Activated gamma-delta T cell treated with anti-CD3 and anti-CD28 coated beads, Interleukin-2, amount 50 U/mL, for 16 hours (primary cell): Measurements from ENCODE around the gene PKD1L1.

Experiments
- DNase-seq: peaks from one replicate; pipeline ENCODE4 v3.0.0-alpha.2; 2020; ENCODE audit warnings: low read depth

Gene PKD1L1

DNA sequence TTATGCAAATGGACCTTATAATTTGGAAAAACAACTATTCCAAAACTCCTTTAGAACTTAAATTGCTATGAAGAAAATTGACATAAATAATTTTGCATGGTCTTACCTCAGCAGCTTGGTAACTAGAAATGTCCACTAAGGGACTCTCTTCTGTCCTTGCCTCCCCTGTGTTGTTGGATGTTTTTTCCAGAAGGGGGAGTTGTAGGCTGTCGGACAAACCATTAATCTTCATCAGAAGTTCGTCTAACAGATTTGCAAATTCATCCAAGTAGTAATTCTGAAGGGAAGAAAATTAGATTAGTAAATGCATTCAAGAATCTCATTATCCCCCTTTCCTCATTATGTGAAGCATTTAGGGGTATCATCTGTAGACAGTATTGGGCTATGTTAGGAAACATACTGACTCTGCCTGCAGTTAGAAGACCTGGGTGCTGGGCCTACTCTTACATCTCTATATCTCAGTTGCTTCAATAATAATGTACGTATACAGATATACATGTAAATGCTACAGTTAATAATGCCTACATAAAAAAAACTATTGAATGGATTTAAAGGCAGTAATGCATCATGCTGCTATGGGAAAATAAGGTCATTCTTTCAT, 155.6 kb downstream of the PKD1L1 start:
- no peak for DNase-seq

DNA sequence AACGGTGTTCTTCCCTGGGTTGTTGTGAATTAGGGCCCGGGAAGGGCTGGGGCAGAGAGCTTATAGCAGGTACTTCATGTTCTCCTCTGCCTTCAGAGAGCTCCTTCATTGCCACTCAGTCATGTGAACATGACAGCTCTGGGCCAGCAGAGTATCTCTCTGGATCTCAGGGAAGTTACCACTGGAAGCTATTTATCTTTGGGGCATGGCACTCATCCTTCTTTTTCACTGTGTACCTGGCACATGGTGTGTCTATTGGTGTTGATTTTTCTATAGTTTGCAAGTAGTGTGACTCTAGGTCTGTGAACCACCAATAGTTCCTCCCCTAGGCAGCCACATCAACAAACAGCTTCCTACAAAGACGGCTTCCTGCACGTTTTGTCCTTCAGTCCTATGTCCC, 156.6 kb downstream of the PKD1L1 start:
- no peak for DNase-seq

DNA sequence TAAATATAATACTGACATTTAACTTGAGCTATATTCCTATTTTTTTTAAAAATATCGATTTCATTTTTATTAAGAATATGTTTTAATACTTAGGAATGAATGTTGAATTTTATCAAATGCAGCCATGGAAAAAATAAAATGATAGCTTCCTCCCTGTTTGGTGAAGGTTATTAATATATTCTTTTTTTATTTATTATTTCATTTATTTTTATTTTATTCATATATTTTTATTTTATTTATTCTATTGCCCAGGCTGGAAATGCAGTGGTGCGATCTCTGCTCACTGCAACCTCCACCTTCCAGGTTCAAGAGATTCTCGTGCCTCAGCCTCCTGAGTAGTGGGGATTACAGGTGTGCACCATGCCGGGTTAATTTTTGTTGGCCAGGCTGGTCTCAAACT, 160.2 kb downstream of the PKD1L1 start:
- DNase-seq: no peak

DNA sequence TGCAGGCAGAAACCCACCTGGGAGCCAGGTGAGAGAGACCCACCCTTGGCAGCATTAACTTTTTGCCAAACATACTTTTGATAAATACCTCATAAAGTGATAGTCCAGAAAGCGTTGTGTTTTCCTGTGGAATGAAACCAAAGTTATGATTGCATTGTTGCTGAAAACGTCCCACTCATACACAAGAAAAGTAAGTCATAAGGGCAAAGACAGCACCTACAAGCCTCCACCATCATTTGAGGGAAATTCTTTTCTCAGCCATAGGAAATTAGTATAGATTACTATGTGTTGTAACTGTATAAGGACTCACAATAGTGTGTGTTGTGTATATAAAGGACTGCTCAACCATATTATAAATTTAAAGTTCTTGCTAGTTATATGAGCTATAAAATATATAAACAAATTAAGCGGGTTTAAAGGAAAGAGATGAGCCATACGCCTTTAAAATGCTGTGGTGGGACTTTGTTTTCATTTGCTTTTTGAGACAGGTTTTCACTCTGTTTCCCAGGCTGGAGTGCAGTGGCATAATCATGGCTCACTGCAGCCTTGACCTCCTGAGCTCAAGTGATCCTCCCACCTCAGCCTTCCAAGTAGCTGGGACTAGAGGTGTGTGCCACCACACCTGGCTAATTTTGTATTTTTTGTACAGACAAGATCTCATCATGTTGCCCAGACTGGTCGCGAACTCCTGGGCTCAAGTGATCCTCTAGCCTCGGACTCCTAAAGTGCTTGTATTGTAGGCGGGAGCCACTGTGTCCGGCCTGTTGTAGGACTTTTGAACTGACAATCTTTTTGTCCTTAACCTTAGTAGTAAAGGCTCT, 160.8 kb downstream of the PKD1L1 start:
- no peak for DNase-seq

DNA sequence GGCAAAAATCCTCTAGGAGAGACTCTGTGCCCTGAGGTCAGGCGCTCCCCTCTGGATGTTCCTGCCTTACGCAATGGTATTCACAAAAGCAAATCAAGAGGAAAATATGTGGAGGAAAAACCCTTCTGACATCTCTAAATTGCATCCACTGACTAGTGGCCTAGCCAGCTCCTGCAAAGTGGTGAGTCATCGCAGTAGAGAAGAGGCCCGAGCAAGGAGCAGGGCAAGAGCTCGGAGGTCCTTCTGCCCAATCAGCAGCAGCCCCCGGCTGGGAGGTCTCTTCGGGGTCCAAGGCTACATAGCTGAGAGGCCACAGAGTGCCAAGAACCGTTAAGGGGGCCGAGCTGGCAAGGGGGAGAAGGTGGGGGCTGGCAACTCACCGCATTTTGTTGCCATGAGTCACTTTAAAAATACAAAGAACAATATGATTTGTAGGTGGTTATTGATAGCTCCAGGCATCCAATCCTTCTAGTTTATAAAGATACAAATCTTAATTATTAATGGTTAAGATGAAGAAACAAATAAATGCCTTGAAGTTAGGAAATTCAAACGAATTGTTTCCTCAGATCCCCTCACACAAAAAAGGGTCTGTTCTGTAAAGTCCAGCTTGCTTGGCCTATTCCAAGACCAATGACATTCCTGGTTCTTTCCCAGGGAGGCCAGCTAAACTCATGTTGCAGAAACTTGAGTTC, 161.6 kb downstream of the PKD1L1 start:
- no peak for DNase-seq

DNA sequence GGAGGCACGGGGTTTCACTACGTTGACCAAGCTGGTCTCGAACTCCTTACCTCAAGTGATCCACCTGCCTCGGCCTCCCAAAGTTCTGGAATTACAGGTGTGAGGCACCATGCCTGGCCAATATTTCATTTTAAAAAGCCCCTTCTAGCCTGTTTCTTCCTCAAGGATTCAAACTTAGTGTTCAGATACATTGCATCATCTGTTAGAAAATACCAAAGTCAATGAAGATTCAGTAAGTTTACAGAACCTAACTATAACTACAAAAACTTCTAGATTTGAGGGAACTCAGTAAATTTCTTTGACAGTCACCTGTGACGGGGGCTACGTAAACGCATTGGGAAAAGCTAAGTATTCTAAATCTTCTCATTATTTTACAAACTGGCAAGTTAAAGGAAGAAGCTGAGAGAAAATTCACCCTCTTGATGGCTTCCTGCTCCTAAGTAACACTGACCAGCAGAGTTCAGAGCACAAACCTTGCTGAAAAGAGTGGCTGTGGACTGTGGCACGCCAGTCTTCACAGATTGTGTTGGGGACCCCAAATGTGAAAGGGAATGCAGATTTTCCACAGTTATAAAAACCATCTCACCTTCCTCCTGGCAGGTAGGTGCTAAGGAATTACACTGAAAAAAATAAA, 162.2 kb downstream of the PKD1L1 start:
- DNase-seq: no peak

DNA sequence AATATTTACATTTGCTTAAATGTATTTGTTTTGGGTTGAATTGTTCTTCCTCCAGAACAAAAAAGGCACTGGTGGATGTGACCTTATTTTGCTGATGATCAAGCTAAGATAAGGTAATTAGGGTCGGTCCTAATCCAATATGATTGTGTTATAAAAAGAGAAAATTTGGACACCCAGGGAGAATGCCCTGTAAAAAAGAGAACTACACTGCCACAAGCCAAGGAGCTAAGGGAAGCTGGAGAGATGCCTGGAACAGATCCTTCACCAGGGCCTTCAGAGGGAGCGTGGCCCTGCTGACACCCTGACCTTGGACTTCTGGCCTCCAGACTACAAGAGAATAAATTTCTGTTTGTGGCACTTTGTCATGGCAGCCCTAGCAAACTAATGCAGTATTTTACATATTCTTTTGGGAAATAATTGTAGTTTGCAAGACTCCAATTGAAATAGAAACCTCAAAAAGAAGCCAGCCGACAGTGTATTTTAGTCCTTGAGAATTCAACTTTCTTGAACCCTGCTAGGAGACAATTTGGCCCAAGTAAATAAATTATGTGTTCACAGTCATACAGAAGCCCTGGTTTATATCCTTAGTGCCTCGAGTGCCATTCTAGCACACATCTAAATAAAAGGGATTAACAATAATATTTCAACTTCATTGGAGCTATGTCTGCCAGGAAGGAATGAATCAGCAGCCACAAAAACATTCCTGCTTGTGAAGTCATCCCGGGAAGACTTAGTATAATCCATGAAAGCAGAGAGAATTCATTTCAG, 164.6 kb downstream of the PKD1L1 start:
- no peak for DNase-seq

DNA sequence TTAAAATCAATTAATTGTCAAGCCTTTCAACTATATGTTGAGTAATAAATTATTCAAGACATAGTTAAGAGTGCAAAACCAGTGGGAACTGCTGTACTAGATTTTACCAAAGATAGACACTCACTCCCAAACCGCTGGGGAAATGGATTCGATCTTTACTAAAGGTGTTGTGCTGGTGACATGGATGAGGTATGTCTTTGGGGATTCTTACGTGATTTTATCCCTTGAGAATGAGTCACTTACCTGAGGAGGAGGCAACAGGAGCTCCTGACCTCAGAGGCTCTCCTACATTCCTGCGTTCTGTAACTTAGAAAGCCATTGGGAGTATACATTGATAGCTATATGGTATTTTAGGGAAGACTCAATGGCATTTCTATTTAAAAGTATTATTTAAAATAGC, 165.5 kb downstream of the PKD1L1 start:
- no peak for DNase-seq

DNA sequence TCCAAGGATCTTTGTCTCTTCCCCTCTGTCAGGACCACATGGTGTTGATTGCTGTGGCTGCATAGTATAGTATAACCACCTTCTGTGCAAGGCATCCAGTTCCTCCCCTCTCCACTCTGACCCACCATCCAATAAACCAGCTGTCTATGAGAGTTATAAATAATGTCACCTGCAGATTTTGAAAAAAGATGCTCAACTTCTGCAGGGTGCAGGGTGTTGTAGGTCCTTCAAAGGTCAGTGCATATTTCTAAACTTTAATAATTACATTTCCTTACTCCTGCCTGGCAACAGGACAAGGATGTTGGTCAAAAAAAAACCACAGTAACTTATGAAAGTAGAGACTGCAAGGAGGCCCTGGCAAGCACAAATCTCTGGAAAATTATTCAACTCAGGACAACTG, 166.2 kb downstream of the PKD1L1 start:
- no peak for DNase-seq

DNA sequence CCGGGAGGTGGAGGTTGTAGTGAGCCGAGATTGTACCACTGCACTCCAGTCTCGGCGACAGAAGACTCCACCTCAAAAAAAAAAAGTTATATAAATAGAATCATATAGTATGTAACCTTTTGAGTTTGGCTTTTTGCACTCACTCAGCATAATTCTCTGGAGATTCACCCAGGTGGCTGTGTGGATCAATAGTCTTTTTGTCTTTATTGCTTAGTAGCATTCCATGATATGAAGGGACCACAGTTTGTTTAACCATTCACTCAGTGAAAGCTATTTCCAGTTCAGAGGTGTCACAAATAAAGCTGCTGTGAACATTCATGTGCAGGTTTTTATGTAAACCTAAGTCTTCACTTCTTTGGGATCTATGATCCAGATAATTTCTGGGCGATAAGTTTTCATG, 167.7 kb downstream of the PKD1L1 start:
- DNase-seq: no peak

DNA sequence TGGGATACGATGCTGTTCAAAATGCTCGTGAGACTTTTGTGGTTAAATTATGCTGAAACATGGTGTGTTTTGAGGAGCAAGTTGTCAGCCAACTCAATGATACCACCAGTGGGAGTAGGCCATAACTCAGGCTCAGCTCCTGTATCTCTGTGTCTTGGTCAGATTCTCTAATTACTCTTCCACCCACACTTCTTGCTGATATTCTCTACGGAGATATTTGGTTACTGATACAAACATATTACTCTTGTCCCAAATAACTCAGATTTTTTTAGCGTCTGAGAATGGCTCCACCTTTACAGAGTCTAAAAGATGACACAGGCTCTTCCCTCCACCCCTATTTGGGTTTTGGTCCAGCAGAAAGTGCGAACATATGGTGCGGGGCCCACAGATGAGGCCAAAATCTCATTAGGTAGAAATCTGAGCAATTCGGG, 168.9 kb downstream of the PKD1L1 start:
- DNase-seq: no peak

DNA sequence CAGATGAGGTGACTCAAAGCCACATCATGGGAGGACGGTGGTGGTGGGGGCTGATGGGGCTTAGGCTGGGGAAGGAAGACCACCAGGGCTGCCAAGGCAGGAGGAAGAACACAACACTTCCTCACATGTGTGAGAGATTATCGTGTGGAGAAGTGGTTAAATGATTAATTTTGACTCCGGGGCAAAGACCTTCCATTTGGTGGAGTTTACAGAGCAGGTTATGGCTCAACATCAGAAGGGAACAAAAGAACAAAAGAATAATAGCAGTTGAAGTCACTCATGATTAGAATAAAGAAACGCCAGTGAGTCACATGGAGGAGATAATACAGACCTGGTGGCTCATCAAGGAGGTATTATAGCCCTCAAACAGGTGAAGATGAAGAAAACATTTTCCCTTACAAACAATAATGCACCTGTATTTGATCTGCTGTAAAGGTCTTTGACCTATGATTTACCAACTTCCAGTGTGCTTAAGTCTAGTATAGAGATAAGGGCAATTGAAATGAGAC, 170.1 kb downstream of the PKD1L1 start:
- no peak for DNase-seq

DNA sequence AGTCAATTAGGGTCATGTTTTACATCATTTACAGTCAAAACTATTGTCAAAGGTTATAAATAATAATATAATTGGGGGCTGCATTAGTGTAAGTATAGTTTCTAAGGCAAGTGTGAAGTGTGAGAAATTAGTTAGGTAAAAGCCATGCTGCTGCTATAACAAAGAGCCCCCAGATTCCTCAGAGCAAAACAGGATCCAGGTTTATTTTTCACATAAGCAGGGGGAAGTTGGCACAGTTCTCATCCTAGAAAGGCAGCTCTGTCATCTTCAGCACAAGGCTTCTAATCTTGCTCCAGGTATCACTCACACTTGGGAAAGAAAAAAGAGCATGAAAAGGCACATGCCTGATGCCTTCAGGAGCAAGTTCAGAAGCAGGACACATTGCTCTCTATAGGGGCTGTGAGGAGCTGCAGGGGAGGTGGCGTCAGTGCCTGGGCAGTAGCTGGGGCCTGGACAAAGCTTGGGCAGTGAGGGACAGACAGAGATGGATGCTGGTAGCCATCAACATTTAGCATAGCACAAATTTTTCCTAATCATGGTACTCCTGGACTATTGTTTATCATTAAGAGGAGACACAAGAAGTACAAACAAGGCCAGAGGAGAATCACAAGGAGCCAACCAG, 170.6 kb downstream of the PKD1L1 start:
- DNase-seq: no peak

DNA sequence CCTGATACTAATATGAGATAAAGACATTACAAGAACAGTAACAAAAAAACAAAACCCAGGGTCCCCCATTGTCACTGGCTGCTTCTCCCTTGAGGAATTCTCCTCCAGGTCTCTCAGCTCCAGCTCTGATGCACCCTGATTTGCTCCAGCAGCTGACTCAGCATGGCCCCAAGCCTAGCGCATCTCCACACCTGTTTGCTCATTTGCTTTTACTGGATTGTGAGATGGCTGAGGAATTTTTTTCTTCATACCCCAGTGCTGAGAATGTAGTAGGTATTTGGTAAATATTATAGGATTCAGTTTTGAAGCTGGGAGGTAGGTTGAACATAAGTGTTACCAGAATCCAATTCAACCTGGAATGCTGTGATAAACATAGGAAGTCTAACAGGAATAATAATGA, 171.9 kb downstream of the PKD1L1 start:
- DNase-seq: no peak

DNA sequence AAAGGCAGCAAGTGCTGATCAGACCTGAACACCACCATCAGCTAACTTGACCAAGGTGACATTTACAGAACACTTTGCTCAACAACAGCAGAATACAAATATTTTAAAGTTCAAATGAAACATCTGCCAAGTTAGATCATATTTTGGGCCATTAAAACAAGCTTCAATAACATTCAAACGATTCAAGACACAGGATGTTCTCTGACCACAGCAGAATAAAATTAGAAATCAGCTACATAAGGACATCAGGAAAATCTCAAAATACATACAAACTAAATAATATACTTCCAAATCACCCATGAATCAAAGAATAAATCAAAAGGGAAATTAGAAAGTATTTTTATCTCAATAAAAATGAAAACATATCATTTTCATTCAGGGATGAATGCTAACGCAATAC, 173.0 kb downstream of the PKD1L1 start:
- DNase-seq: no peak

DNA sequence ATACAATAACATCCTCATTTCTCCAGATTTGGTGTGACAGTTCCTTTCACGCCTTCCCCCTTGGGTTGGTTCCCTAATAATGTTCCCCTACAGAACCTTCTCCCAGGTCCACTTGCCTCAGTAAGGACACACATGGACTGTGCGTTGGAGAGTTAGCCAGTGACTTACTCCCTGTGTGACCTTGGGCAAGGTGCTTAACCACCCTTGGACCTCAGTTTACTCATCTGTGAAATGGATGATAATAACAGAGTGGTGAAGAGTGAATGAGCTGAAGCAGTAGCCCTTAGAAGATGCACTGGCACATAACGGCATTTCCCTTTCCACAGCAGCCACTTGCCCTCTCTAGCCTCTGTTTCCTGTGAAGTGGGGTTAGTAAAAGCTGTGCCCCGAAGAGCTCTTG, 175.8 kb downstream of the PKD1L1 start:
- no peak for DNase-seq

DNA sequence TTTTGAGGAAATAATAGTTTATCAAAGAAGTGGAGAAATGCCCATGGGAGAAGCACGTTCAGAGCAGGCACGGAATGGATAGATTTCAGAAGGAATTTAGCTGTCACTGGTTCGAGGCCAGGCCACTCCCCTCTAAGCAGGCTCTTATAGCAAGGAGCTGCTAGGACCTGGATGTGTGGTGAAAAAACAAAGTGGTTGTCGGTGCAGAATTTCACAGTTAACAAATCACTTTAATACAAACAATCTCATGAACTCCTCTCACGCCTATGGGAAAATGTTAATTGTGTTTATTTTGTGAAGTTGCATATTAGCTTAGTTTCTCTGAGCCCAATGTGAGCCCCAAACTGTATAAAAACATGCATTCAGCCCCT, 176.3 kb downstream of the PKD1L1 start:
- no peak for DNase-seq

DNA sequence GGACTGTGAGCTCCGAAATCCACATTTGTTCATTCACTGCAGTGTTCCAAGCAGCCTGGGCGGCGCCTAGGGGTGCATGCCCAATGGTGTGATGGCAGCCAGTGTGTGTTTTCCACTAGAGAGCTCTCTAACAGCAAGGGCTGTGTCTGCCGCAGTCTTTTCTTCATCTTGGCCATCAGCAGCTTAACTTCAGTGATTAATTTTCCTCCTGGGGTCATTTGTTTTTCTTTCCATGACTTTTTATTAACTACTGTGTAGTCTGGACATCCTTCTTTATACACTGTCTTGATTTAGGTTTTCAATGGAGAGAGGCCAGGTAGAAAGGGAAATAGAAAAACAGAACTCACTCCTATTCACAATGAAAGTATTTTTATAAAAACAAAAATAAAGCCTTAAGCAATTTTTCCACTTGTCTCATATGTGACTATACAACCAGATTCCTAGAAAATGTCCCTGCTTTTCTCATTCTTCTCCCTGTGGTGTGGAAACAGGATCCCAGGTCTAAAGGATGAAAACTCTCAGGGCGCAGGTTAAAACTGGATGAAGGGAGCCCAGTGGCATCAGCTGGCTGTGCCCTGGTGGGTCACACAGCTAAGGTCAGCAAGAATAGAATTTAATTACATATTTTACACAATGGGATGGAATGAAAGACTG, 176.8 kb downstream of the PKD1L1 start:
- DNase-seq: no peak

DNA sequence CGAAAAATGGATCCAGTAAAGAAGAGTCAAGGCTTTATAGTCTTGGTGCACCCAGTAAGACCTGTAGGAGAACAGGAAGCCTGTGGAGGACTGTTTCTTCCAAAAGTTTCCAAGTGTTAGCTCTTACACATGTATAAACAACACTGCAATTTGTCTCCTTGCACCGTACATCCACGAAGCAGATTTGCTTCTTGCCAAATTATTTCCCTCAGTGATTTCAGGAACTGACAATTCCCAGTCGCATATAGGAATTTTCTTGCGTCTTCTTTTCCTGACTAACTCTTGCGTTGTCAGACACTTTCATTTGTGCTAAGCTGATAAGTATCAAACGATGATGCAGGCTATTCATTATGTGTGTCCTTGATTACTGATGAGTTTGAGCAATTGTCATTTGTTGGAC, 182.1 kb downstream of the PKD1L1 start:
- DNase-seq: no peak

DNA sequence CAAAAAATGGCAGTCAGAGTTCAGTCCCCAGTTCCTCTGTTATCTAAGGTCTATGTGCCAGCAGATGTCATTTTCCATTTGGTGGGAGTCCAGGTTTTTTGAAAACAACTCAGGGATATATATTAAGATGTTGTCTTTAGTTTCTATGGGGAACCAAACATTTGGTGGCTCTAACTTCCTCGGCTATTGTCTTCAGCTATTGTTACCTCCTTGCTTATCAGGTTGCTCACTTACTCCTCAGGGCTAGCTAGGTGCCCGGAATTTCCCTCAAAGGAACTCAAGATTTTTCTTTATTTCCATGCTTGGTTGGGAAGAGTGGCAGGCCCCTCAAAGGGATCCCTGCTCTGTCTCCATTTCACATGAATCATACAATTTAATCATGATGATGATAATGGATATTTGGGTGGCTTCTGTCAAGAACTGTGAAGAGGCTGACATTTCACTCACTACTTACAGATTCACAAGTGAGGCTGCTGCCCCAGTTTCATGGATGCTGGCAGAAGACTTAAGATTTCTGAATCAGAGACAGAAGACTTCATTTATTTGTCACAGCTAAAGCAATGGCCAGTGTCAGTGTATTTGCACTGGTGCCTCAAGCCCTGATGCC, 182.8 kb downstream of the PKD1L1 start:
- no peak for DNase-seq

DNA sequence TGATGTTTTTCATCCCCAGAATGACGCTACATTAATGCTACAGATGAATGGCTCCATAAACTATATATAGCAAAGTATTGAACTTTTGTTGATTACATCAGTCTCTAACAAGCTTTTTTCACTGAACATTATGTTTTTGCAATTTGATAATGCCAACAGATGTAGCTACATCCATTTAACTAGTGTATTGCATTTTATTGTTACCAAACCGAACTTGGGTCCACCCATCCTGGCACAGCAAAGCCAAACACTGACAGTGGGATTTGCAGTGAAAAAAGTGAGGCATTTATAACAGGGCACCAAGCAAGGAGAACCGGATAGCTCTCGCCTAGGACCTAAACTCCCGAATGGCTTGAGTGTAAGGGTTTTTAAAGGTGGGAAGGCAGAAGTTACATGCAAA, 183.5 kb downstream of the PKD1L1 start:
- no peak for DNase-seq
